22Rv1 (cell line): ENCODE measurements around the gene FIS1.
"Not testable (repeated sequence)": the region's sequence is repeated elsewhere in the genome, so short reads cannot be mapped to it uniquely, and the experiment has no call there.

Source experiments
- H3K27ac ChIP-seq: fragments of 450-650 bp; 2 replicates; pipeline ENCODE4 v1.5.1; 2017
- ZFX ChIP-seq: fragments of 450-650 bp; IDR thresholded peaks from 2 replicates; pipeline ENCODE4 v1.6.1; 2017; ENCODE audit warnings: antibody characterized with exemption, borderline replicate concordance
- TF ChIP-seq, protein P1 (sequence below): fragments of 450-650 bp; IDR thresholded peaks from 2 replicates; pipeline ENCODE4 v1.5.1; 2017; ENCODE audit warnings: mild to moderate bottlenecking

FIS1 gene

GRCh38 chr7:101244375-101245146 lies at the start of gene FIS1:
FIS1 (minus strand) TSS chr7:101245081; CDS start chr7:101245004, 77 bp downstream.
- TF ChIP-seq, protein P1, sequence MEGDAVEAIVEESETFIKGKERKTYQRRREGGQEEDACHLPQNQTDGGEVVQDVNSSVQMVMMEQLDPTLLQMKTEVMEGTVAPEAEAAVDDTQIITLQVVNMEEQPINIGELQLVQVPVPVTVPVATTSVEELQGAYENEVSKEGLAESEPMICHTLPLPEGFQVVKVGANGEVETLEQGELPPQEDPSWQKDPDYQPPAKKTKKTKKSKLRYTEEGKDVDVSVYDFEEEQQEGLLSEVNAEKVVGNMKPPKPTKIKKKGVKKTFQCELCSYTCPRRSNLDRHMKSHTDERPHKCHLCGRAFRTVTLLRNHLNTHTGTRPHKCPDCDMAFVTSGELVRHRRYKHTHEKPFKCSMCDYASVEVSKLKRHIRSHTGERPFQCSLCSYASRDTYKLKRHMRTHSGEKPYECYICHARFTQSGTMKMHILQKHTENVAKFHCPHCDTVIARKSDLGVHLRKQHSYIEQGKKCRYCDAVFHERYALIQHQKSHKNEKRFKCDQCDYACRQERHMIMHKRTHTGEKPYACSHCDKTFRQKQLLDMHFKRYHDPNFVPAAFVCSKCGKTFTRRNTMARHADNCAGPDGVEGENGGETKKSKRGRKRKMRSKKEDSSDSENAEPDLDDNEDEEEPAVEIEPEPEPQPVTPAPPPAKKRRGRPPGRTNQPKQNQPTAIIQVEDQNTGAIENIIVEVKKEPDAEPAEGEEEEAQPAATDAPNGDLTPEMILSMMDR: peak; percentile 62
- no peak for TF ChIP-seq ZFX

DNA sequence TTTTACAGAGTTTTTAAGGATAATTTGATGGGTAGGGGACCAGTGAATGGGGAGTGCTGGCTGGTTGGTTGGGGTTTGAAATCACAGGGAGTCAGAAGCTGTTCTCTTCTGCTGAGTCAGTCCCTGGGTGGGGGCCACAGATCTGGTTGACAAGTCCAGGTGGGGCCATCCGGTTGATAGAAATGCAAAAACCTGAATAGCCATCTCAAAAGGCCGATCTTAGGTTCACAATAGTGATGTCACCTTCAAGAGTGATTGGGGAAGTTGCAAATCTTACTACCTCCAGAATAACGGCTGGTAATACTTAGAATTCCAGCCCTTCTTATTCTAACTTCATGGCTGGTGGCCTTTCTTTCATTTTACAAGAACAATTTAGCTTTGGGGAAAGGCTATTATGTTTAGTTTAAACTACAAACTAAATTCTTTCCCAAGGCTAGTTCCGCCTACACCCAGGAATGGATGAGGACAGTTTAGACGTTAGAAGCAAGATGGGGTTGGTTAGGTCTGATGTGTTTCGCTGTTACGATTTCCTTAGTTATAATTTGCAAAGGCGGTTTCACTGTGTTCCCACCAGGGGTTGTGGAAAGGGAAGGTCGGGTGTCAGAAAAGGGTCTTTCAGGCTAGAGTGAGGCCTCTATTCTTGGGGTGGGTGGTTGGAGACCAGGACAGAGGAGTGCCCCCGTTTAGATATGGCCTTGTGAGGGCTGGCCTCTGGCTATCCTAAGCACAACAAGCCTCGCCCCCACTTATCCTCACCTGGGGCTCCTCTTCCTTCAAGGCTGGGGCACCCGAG lies 49.4 kb upstream of the FIS1 start:
- TF ChIP-seq ZFX: no peak
- TF ChIP-seq, protein P1: no peak
- H3K27ac ChIP-seq: no peak overlapping the region

More at GRCh38 chr7:101244375-101245146, at the start of gene FIS1:
- H3K27ac ChIP-seq: peak within 1 kb of the TSS; percentile 90

- not testable (repeated sequence) for H3K27ac ChIP-seq
These were observed 48.5 kb upstream of the FIS1 start for GRCh38 chr7:101293069-101294021.

- not testable (repeated sequence) for H3K27ac ChIP-seq
These were observed 47.7 kb upstream of the FIS1 start for GRCh38 chr7:101292566-101292965.

DNA sequence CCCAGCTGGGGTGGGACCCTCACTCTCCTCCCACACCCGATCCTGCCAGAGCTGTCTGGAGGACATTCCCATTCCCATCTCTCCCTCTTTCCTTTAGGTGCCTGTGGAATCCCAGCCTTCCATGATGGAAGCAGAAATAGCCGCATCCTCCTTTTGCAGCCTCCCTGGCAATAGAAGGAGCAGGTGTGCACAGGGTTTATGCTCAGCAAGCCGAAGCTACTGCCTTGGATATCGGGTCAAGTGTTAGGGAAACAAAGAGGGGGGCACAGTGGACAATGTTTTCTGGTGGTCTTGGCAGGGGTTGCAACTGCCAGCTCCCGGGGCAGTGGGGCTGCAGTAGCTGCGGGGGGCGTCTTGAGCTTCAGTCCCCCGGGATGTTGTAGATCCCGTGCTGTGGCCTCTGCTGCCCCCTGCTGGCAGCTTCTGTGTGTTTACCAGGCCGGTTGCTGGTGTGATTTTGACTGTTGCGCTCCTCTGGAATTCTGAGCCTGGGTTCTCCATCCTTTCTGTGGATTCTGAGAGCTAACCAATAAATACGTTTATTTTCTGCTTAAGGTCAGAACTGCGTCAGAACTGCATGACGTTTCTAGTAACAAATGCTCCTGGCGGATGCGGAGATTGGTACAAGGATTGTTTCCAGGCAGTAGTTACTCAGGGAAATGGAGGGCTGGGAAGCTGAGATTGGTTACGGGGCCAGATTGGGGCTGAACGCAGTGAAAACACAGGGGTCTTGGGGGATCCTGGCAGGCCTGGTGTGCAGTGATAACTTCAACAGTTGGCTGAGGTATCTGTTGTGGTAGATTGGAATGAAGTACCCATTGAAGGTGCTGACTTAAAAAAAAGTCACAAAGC lies 45.5 kb upstream of the FIS1 start:
- TF ChIP-seq, protein P1: peak; percentile 90
- H3K27ac ChIP-seq: not testable (repeated sequence)

DNA sequence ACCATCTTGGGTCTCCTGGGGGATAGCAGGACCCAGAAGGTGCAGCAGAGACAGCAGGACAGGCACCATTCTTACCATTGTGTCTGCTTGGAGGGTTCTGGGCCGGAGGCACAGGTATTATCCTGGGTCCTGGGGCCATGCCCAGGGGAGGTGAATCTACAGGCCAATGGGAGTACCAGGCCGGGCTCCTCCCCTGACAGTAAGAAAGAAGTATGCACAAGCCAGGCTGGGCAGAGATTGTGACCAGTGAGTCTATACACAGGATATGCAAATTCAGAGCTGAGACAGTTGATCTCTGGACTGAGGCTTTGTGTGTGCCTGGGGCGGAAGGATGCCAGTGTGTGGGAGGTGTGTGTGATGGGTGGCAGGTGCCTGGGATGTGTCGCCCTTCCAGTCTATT lies 44.8 kb upstream of the FIS1 start:
- not testable (repeated sequence) for H3K27ac ChIP-seq

GRCh38 chr7:101288439-101288838 lies 43.6 kb upstream of the FIS1 start:
- TF ChIP-seq ZFX: no peak
- TF ChIP-seq, protein P1: no peak
- no peak overlapping the region for H3K27ac ChIP-seq

- no peak overlapping the region for H3K27ac ChIP-seq
These were observed 42.2 kb upstream of the FIS1 start for GRCh38 chr7:101287032-101287431.

GRCh38 chr7:101285880-101286279 lies 41.0 kb upstream of the FIS1 start:
- H3K27ac ChIP-seq: not testable (repeated sequence)

More at GRCh38 chr7:101287032-101287431, 42.2 kb upstream of the FIS1 start:
- TF ChIP-seq, protein P1: no peak
- no peak for TF ChIP-seq ZFX
